ENCODE measurements around the gene HSPA2.

GRCh38 chr14:64496764-64497163 is 43.8 kb upstream of the HSPA2 start:
- no peak for TF ChIP-seq MXI1 (IDR thresholded peaks at IDR 0.05; ENCODE audit: borderline replicate concordance, low read depth, low read length)
- no peak for TF ChIP-seq POLR2A (IDR thresholded peaks at IDR 0.05; ENCODE audit: low read depth, low read length)
- TF ChIP-seq CTCF (conservative IDR thresholded peaks at IDR 0.05; ENCODE audit: low read depth, low read length) = no peak
- TF ChIP-seq FOS (IDR thresholded peaks at IDR 0.05; ENCODE audit: low read depth, low read length) = no peak
- no peak for TF ChIP-seq USF2 (IDR thresholded peaks at IDR 0.05; ENCODE audit: low read depth, low read length)
- TF ChIP-seq MAZ (IDR thresholded peaks at IDR 0.05; ENCODE audit: borderline replicate concordance, low read depth, low read length) = no peak
- no peak for TF ChIP-seq CEBPB (IDR thresholded peaks at IDR 0.05; ENCODE audit: low read depth, low read length)
- TF ChIP-seq MAFK (IDR thresholded peaks at IDR 0.05; ENCODE audit: low read depth, low read length) = no peak
- no peak for TF ChIP-seq RFX5 (IDR thresholded peaks at IDR 0.05; ENCODE audit: low read depth, low read length)
- no peak for TF ChIP-seq CHD1 (IDR thresholded peaks at IDR 0.05; ENCODE audit: low read depth, low read length)
